Mesenchymal stem cell (in vitro differentiated cells and primary cell): ENCODE measurements around the gene POC1B.

Experiments used
- DNase-seq: peaks from one replicate; pipeline ENCODE4 v3.0.0-alpha.2; 2013
- H2AFZ ChIP-seq: one replicate; pipeline ENCODE4 v1.6.1; 2013; ENCODE audit warnings: low read depth, mild to moderate bottlenecking, control low read depth, inconsistent platforms, low read length, moderate library complexity
- H2AK5ac ChIP-seq: 2 replicates; pipeline ENCODE4 v1.6.1; 2013; ENCODE audit warnings: low read length, moderate library complexity, mild to moderate bottlenecking, inconsistent platforms; ENCODE audit not compliant: severe bottlenecking
- H2BK120ac ChIP-seq: one replicate; pipeline ENCODE4 v1.6.1; 2013; ENCODE audit warnings: low read depth, mild to moderate bottlenecking, inconsistent platforms, low read length, moderate library complexity
- H2BK12ac ChIP-seq, 2 experiments: one replicate each; pipeline ENCODE4 v1.6.1; 2013; ENCODE audit warnings: inconsistent platforms in 2 of 2, low read length in 2 of 2, mild to moderate bottlenecking in 2 of 2, moderate library complexity in 2 of 2, control low read depth in 1 of 2
- H2BK15ac ChIP-seq: one replicate; pipeline ENCODE4 v1.6.1; 2013; ENCODE audit warnings: mild to moderate bottlenecking, low read depth, inconsistent platforms; ENCODE audit not compliant: poor library complexity, severe bottlenecking
- H2BK5ac ChIP-seq: 2 replicates; pipeline ENCODE4 v1.6.1; 2013; ENCODE audit warnings: low read depth, mild to moderate bottlenecking, low read length, control low read depth, inconsistent platforms; ENCODE audit not compliant: poor library complexity, severe bottlenecking
- H3K14ac ChIP-seq, 2 experiments: one replicate each; pipeline ENCODE4 v1.6.1; 2013; ENCODE audit warnings: inconsistent platforms in 2 of 2, low read length in 2 of 2, control low read depth in 1 of 2, mild to moderate bottlenecking in 1 of 2, moderate library complexity in 1 of 2
- H3K18ac ChIP-seq, 2 experiments: one replicate each; pipeline ENCODE4 v1.6.1; 2013; ENCODE audit warnings: inconsistent platforms in 2 of 2, low read length in 2 of 2, control low read depth in 1 of 2, low read depth in 1 of 2, mild to moderate bottlenecking in 1 of 2
- H3K23ac ChIP-seq, 2 experiments: one replicate each; pipeline ENCODE4 v1.6.1; 2013; ENCODE audit warnings: inconsistent platforms in 2 of 2, low read length in 2 of 2, mild to moderate bottlenecking in 2 of 2, moderate library complexity in 2 of 2, control low read depth in 1 of 2
- H3K27ac ChIP-seq: 2 replicates; pipeline ENCODE4 v1.5.1; 2013; ENCODE audit warnings: mild to moderate bottlenecking, moderate library complexity, low read length, control low read depth, inconsistent platforms; ENCODE audit not compliant: poor library complexity, severe bottlenecking
- H3K27me3 ChIP-seq, 2 experiments: 2 replicates each; pipeline versions ENCODE4 v1.6.1 to v1.7.0; 2013; ENCODE audit warnings: low read length in 2 of 2, mild to moderate bottlenecking in 2 of 2, moderate library complexity in 2 of 2, control low read depth in 1 of 2, inconsistent platforms in 1 of 2; ENCODE audit not compliant: control insufficient read depth in 1 of 2, insufficient read depth in 1 of 2
- H3K36me3 ChIP-seq, 2 experiments: 2 replicates each; pipeline versions ENCODE4 v1.6.1 to v1.7.0; 2013; ENCODE audit warnings: low read length in 2 of 2, control low read depth in 1 of 2, inconsistent platforms in 1 of 2, low read depth in 1 of 2, mild to moderate bottlenecking in 1 of 2; ENCODE audit not compliant: insufficient read depth in 2 of 2, control insufficient read depth in 1 of 2
- H3K4ac ChIP-seq, 2 experiments: one replicate each; pipeline ENCODE4 v1.6.1; 2013; ENCODE audit warnings: inconsistent platforms in 2 of 2, low read length in 2 of 2, mild to moderate bottlenecking in 2 of 2, moderate library complexity in 2 of 2, control low read depth in 1 of 2, low read depth in 1 of 2
- H3K4me1 ChIP-seq: 2 replicates; pipeline ENCODE4 v1.6.1; 2013; ENCODE audit warnings: low read depth, low read length, control low read depth; ENCODE audit not compliant: control insufficient read depth, insufficient read depth
- H3K4me2 ChIP-seq: 2 replicates; pipeline ENCODE4 v1.6.1; 2013; ENCODE audit warnings: low read length, mild to moderate bottlenecking, inconsistent platforms; ENCODE audit not compliant: poor library complexity, severe bottlenecking
- H3K4me3 ChIP-seq, 2 experiments: 2 replicates each; pipeline versions ENCODE4 v1.5.1 to v1.7.0; 2013; ENCODE audit warnings: low read length in 2 of 2, mild to moderate bottlenecking in 2 of 2, control low read depth in 1 of 2, low read depth in 1 of 2; ENCODE audit not compliant: insufficient read depth in 1 of 2
- H3K79me1 ChIP-seq: replicated peaks from 2 replicates; pipeline ENCODE4 v1.6.1; 2013; ENCODE audit warnings: mild to moderate bottlenecking, control low read depth, low read length, inconsistent platforms; ENCODE audit not compliant: poor library complexity, severe bottlenecking
- H3K9ac ChIP-seq: 2 replicates; pipeline ENCODE4 v1.7.0; 2013; ENCODE audit warnings: mild to moderate bottlenecking, low read length, moderate library complexity
- H3K9me3 ChIP-seq: 2 replicates; pipeline ENCODE4 v1.7.0; 2013; ENCODE audit warnings: mild to moderate bottlenecking, low read length; ENCODE audit not compliant: control insufficient read depth
- H4K8ac ChIP-seq: one replicate; pipeline ENCODE4 v1.6.1; 2013; ENCODE audit warnings: inconsistent platforms, mild to moderate bottlenecking, low read length, moderate library complexity
- H4K91ac ChIP-seq: one replicate; pipeline ENCODE4 v1.6.1; 2013; ENCODE audit warnings: mild to moderate bottlenecking, low read length, inconsistent platforms
- WGBS: methylation state at CpG from one replicate; pipeline ENCODE4 v1.1.7; 2013; ENCODE audit warnings: mixed read lengths; 5-methylcytosine and 5-hydroxymethylcytosine counted together

POC1B gene

DNA sequence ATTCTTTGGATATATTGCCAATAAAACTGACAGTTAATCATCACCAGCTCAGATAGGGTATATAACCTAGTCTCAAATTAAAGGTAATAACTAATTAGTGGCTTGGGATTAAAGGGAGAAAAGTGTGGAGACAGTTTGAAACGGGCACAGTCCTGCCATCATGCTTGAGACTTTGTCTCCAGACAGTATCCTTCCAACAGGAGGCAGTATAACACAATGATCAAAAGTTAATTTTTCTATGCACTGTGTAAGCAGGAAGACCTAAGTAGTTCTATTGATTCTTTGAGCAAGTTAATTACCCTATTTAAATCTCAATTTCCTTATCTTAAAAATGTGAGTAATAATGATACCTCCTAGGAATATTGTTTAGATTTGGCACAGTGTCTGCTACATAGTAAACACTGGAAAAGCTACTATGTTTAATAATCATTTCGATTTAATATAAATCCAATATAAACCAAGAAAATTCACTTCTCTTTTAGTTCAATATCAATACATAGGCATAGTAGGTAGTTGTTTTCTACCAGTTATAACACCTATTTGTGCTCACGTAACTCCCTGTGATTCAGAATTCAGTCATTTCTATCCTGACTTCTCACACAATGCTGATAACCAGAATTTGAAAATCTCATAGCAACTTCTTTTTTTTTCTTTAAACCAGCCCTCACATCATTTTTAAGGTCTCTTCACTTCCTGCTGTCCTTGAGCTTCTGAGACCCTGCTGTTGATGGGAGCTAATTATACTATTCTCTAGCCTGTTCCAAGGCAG, 54.9 kb downstream of the POC1B start:
- Histone ChIP-seq H3K36me3 (peaks cover 0 to 3% of the 10 kb centered on the region in 2 experiments), H3K18ac (no peak overlapping the region), H2AFZ (no peak overlapping the region), H4K8ac (no peak overlapping the region), H3K23ac (no peak overlapping the region), H3K4ac (no peak overlapping the region), H3K4me3 (no peak overlapping the region), H3K4me2 (no peak overlapping the region), H2BK5ac (no peak overlapping the region), H3K14ac (no peak overlapping the region), H2AK5ac (no peak overlapping the region), H3K9me3 (no peaks in the 10 kb centered on the region), H2BK12ac (no peak overlapping the region), H3K4me1 (peaks cover 2% of the 10 kb centered on the region), H2BK15ac (no peak overlapping the region), H2BK120ac (no peak overlapping the region), H3K27me3 (no peaks in the 10 kb centered on the region), H3K9ac (peak overlapping the region; percentile 27), H3K27ac (no peak overlapping the region), H3K79me1 (no peaks in the 10 kb centered on the region), H4K91ac (no peak overlapping the region)
- DNase-seq, result peak; percentile 54
- 95% methylated on average over 1 of the region's 3 CpGs for WGBS

- Histone ChIP-seq H3K23ac (no peak overlapping the region), H3K14ac (no peak overlapping the region), H2BK12ac (peak overlapping the region in 1 of 2 experiments; percentile 10), H3K27me3 (no peaks in the 10 kb centered on the region), H2BK120ac (no peak overlapping the region), H3K4me1 (peaks cover 5% of the 10 kb centered on the region), H3K36me3 (peaks cover 0 to 3% of the 10 kb centered on the region in 2 experiments), H4K8ac (no peak overlapping the region), H2BK5ac (no peak overlapping the region), H3K4me3 (no peak overlapping the region), H3K4me2 (no peak overlapping the region), H3K9ac (no peak overlapping the region), H3K9me3 (no peaks in the 10 kb centered on the region), H2BK15ac (no peak overlapping the region), H3K4ac (no peak overlapping the region), H2AK5ac (no peak overlapping the region), H3K27ac (no peak overlapping the region), H2AFZ (no peak overlapping the region), H3K18ac (no peak overlapping the region), H4K91ac (no peak overlapping the region), H3K79me1 (no peaks in the 10 kb centered on the region)
- peak; percentile 33 for DNase-seq
- WGBS, result 17% methylated on average over 1 of the region's 3 CpGs
Observed at GRCh38 chr12:89469361-89469760, 56.5 kb downstream of the POC1B start.

- no peak overlapping the region for H4K8ac ChIP-seq
- no peaks in the 10 kb centered on the region for H3K9me3 ChIP-seq
- WGBS, result 100% methylated on average over 2 of the region's 4 CpGs
Observed at GRCh38 chr12:89468648-89469326, 57.1 kb downstream of the POC1B start.

DNA sequence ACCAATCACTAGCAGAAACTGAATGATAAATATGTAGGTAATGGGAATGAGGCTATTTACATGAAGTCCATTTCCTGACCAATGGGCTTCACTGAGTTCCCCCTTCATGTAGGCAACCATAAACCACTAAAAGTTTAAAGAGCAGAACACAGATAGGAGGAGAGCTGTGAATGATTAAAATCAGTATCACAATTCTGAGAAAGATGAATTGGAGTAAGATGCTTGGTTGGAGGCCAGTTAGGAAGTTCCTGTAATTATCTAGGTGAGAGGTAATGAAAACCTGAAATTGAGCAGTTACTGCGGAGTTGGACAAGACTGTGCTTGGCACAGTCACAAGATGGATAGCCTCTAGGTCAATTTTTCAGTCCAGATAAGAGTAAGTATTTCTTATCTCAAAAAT, 57.8 kb downstream of the POC1B start:
- no peak overlapping the region for H3K4me2 ChIP-seq
- H3K27me3 ChIP-seq, result no peaks in the 10 kb centered on the region
- no peak overlapping the region for H2BK5ac ChIP-seq
- no peak overlapping the region for H3K4me3 ChIP-seq
- H3K23ac ChIP-seq, result no peak overlapping the region
- no peak overlapping the region for H2BK120ac ChIP-seq
- H2AK5ac ChIP-seq, result no peak overlapping the region
- no peak overlapping the region for H4K91ac ChIP-seq
- no peak overlapping the region for H2AFZ ChIP-seq
- no peak overlapping the region for H2BK12ac ChIP-seq
- H3K27ac ChIP-seq, result no peak overlapping the region
- H3K79me1 ChIP-seq, result no peaks in the 10 kb centered on the region
- no CpG with 5 or more reads among the region's 1 CpG for WGBS
- DNase-seq, result no peak
- no peaks in the 10 kb centered on the region for H3K9me3 ChIP-seq
- H3K14ac ChIP-seq, result no peak overlapping the region
- H4K8ac ChIP-seq, result no peak overlapping the region
- no peak overlapping the region for H3K18ac ChIP-seq
- no peak overlapping the region for H3K9ac ChIP-seq
- H3K4me1 ChIP-seq, result peaks cover 5% of the 10 kb centered on the region
- H2BK15ac ChIP-seq, result no peak overlapping the region
- H3K4ac ChIP-seq, result no peak overlapping the region
- peaks cover 0 to 3% of the 10 kb centered on the region in 2 experiments for H3K36me3 ChIP-seq

More at GRCh38 chr12:89468648-89469326, 57.1 kb downstream of the POC1B start:
- peaks cover 0 to 3% of the 10 kb centered on the region in 2 experiments for H3K36me3 ChIP-seq
- DNase-seq, result no peak
- no peak overlapping the region for H2BK120ac ChIP-seq
- no peak overlapping the region for H3K9ac ChIP-seq
- no peaks in the 10 kb centered on the region for H3K79me1 ChIP-seq
- no peak overlapping the region for H2BK15ac ChIP-seq
- H3K4ac ChIP-seq, result no peak overlapping the region
- H2AK5ac ChIP-seq, result no peak overlapping the region
- no peak overlapping the region for H3K23ac ChIP-seq
- H3K4me3 ChIP-seq, result no peak overlapping the region
- no peak overlapping the region for H2BK12ac ChIP-seq
- no peak overlapping the region for H3K4me2 ChIP-seq
- H2AFZ ChIP-seq, result no peak overlapping the region
- H4K91ac ChIP-seq, result no peak overlapping the region
- H2BK5ac ChIP-seq, result no peak overlapping the region
- no peak overlapping the region for H3K18ac ChIP-seq
- H3K4me1 ChIP-seq, result peaks cover 5% of the 10 kb centered on the region
- H3K14ac ChIP-seq, result no peak overlapping the region
- H3K27me3 ChIP-seq, result no peaks in the 10 kb centered on the region
- no peak overlapping the region for H3K27ac ChIP-seq
